ENCODE data around the gene PLXNB1.
"Not testable (repeated sequence)": the region's sequence is repeated elsewhere in the genome, so short reads cannot be mapped to it uniquely, and the experiment has no call there.

Gene PLXNB1

GRCh38 chr3:48463703-48464102 is 33.8 kb upstream of the PLXNB1 start:
- no peak for DNase-seq

GRCh38 chr3:48461767-48462166 is 31.9 kb upstream of the PLXNB1 start:
- DNase-seq = not testable (repeated sequence)

DNA sequence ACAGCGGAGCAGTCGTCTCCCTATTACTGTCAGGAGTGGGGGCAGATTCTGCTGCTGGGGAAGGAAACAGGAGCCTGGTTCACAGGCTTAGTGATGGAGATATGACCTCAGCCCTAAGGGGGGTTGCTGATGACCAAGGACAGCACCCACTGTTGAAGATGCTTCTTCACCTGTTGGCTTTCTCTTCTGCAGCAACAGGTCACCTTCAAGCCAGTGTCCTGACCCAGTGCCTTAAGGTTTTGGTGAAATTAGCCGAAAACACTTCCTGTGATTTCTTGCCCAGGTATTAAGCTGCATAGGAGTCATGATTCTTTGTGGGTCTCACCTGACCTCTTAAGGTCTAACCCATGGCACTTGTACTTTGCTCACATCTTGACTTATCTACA is 30.6 kb upstream of the PLXNB1 start:
- DNase-seq = no peak

- no peak for DNase-seq
Measured at GRCh38 chr3:48459773-48460516, 30.1 kb upstream of the PLXNB1 start.

DNA sequence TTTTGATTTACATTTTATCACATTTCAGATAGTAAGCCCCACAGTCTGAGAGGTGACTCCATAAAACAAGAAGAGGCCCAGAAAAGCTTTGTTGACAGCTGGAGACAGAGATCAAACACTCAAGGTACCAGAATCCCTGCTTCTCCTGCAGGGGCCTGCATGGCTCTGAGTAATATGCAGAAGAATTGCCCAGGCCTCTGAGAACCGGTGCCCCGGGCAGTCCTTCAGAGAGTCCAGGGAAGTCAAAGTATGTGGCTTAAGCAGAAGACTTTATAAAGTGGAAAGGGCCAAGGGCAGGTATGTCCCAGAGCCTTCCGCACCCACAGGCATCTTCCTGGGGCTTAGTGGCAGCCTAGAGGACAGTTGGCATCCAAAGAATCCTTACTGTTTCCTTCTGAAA is 29.4 kb upstream of the PLXNB1 start:
- DNase-seq = no peak

DNA sequence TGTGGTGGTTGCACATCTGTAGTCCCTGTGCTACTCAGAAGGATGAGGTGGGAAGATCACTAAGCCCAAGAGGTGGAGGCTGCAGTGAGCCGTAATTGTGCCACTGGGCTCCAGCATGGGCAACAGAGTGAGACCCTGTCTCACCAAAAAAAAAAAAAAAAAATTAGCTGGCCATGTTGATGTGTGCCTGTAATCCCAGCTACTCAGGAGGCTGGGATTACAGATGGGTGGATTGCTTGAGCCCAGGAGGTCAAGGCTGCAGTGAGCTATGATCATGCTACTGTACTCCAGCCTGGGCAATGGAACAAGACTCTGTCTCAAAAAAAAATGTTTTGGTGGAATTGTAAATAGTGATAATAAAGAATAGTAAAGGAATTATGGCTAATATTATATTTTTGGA is 26.6 kb upstream of the PLXNB1 start:
- DNase-seq = no peak

DNA sequence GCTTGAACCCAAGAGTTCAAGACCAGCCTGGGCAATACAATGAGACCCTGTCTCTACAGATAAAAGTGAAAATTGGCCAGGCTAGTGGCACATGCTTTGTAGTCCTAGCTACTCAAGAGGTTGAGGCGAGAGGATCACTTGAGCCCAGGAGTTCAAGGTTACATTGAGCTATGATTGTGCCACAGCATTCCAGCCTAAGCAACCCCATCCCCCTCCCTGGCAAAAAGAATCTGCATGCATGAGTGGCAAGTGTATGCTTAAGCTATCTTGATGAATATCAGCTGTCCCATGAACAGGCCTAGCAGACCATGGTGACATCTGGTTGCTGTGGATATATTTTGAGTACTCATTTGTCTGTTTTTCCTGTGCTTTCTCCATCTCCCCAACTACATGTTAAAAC is 21.4 kb upstream of the PLXNB1 start:
- DNase-seq = peak; percentile 48

GRCh38 chr3:48446425-48447193 is 16.7 kb upstream of the PLXNB1 start, which contains the start of gene ATRIP:
Gene ATRIP, plus strand, starts transcription at chr3:48446737. Its CDS starts 109 bp downstream, at chr3:48446846.
- peak; percentile 43 for DNase-seq

DNA sequence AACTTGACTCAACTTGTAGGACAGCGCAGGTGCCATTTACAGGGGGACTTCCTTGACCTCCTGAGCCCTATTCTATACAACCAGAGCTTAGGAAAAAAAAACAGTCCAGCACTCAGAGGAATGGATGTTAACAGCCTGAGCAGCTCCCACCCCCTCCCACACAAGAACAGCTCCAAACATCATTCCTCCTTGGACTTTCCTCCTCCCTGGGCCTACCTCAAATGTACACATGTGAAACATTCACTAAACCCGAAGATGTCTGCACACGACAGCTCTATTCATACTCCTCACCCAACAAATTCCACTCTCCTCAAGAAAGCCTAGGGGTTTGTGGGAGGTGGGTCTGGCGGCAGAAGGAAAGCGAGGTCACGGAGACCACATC is 16.1 kb upstream of the PLXNB1 start:
- DNase-seq = no peak

GRCh38 chr3:48445277-48445882 is 15.5 kb upstream of the PLXNB1 start:
- DNase-seq = no peak

DNA sequence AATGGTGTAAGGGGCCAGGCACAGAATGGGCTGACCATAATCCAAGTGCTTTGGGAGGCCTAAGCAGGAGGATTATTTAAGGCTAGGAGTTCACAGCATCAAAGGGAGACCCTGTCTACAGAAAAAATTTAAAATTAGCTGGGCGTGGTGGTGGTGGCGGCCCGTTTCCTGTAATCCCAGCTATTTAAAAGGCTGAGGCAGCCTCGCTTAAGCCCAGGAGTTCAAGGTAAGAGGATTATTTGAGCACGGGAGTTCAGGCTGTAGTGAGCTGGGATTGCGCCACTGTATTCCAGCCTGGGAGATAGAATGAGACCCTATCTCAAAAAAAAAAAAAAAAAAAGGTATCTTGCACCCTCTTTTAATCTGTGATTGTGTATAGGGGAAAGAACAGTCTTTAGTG is 12.1 kb upstream of the PLXNB1 start:
- DNase-seq = no peak

GRCh38 chr3:48440590-48440958 is 10.7 kb upstream of the PLXNB1 start:
- DNase-seq = no peak

DNA sequence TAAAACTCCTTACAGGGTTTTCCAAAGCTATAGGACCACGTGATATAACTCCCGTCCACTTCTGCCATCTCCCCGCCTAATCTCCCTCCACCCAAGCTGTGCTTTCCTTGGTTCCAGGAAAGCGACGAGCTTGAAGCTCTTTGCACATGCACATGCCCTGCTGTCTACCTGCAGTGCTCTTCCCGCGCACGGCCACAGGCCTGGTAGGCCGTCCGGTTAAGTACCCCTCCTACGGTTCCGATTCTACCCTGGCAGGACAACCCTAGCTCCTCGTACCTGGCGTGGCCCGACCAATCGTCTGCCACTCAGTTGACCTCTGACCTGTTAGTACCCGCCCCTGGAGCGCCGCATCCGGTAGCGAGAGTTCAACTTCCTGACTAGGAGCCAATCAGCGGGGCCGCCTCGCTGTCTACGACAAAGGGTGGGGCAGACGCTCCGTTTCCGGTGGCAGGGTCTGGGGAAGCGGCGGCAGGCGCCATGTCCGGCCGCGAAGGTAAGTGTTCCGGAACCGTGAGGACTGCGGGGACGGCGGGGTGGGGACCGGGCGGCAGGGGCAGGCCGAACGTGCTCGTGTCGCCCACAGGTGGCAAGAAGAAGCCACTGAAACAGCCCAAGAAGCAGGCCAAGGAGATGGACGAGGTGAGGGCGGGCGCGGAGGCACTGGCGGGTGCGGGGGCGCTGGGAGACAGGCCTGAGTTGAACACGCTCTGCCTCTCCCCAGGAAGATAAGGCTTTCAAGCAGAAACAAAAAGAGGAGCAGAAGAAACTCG is 10.1 kb upstream of the PLXNB1 start, which contains the start of the genes CCDC51 and TMA7:
TSS of gene CCDC51 (minus strand) at position 300 of the 770 bp plus-strand sequence. CDS start 4,991 bp downstream, outside the sequence.
TSS of gene TMA7 (plus strand) at position 438 of the 770 bp plus-strand sequence. CDS start at position 478, 40 bp downstream.
- DNase-seq = peak; percentile 88

DNA sequence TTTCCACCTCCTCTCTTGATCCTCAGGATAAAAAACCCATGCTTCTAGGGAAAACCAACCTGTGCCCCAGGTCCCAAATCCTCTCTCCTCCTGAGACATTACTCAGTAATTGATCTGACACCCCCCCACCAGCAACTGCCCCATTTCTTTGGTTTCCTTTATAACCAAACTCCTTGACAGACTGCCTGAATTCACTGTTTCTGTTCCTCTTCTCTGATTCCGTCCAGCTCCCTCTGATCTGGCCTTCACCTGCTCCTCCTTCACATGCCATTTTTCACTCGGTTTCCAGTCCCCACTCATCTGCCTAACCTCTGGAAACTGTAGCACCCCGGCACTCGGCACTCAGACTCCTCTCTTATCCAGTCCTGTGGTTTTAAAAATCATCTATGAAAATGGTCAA is 7.9 kb upstream of the PLXNB1 start:
- DNase-seq = no peak

- no peak for DNase-seq
Measured at GRCh38 chr3:48436855-48437254, 7.0 kb upstream of the PLXNB1 start.

DNA sequence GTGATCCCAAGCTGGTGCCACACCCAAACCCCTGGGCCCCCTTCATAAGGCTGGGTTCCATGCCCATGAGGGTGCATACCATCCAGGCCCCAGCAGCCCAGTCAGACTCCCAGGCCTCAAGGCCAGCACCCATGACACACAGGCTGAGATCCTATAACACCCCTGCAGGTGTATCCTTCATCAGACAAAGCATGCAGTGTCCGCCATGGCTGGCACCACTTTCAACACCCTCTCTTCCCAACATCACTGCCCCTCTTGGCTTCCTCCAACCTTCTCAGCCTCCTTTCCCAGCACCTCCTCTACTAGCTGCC is 6.5 kb upstream of the PLXNB1 start:
- no peak for DNase-seq

GRCh38 chr3:48435774-48436476 is 6.0 kb upstream of the PLXNB1 start:
- peak; percentile 52 for DNase-seq

DNA sequence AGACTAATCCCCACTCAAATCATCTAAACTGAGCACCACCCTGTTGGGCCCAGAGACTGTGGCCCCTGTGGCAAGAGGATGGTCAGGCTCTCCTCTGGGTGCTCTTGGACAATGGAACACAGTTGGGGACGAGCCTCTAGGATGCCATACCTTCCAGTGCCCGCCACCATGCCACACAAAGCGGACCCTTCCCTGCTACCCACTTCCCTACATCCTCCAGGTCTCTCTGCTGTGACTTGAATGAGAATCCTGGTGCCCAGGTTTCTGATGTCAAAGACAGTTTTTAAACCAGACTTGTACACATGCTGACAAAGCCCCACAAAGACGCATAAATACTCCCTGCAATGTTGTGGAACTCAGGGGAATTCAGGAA is 5.3 kb upstream of the PLXNB1 start:
- no peak for DNase-seq

DNA sequence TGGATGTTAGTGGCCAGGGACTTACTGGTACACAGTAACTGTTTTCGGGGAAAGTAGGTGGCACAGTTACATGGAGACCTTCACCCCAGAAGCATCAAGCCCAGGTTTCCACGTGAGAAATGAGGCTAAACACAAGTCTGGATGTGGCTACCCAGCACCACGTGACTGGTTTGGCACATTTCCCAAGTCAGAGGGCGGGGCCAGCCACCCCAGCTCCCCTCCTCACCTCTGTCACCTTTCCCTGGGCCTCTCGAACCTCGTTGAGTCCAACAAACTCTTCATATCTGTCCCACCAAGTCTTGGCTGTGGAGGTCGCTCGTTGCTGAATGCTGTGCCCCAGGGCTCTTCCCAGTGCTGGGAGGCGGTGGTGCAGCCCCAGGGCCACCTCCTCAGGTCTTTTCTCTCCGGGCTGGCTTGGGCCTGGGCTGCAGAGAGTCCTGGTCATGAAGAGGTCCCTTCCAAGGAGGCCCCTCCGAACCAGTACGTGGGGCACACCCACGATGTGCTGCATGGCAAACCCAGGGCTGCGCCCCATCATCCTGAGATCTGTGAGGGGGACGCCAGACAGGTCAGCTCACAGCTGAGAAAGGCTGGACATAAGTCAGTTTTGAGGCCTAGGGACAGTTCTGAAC is 4.8 kb upstream of the PLXNB1 start:
- no peak for DNase-seq

DNA sequence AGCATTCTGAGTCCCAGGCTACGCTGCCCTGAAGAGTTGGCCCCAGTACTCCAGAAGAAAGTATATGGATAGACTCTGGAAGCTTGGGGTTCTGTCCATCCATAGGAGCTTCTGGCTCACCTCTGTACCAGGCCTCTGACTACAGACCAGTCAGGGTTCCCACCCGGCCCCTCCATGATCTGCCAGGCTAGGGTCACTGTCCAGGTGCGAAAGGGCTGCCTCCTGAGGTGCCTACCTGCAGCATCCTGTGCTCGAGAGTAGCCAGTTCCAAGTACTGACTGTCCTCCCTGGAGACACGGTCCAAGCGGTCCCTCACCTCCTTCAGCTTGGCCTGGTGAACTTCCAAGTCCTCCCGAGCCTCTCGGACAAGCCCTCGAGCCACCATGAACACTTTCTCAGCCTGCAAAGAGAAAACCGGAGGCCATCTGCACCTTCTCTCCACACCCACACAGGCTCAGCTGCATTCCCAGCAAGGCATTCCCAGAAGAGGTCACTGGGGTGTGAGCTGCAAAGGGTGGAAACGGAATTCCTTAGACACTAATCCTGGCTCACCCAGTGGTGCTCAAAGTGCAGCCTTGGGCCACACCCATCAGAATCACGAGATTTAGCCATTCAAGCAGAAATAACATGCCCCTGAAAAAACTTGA is 3.7 kb upstream of the PLXNB1 start:
- DNase-seq = no peak

Data from DMS79 treated with DMSO at 0.1 percent for 48 hours (cell line).